Measurements from ENCODE around the gene PMFBP1. TPM values are rescaled to one million over a fixed set of nuclear protein-coding genes. Genes with fewer than 3 reads are reported as not detected.
A peak's percentile ranks its signal among the peaks of the same experiment; 100 is the strongest.

PMFBP1 gene
- polyA plus RNA-seq, 1 donor from 2014 or later = 1.0 TPM

- Histone ChIP-seq H3K4me2 (ENCODE audit: low read length) (no peak overlapping the region), H4K20me1 (ENCODE audit: insufficient read depth) (no peaks in the 10 kb centered on the region), H3K36me3 (ENCODE audit: insufficient read depth, low read length) (no peaks in the 10 kb centered on the region), H3K9ac (ENCODE audit: low read length) (no peak overlapping the region), H2AFZ (ENCODE audit: low read depth, low read length) (no peak overlapping the region), H3K9me3 (ENCODE audit: low read length) (no peaks in the 10 kb centered on the region), H3K27ac (ENCODE audit: low read length) (peak overlapping the region; percentile 37), H3K27me3 (ENCODE audit: insufficient read depth, low read depth, low read length) (no peaks in the 10 kb centered on the region), H3K79me2 (replicated peaks; ENCODE audit: insufficient read depth, low read length) (no peaks in the 10 kb centered on the region), H3K4me3 (ENCODE audit: low read length) (no peak overlapping the region), H3F3A (ENCODE audit: insufficient read depth, low read length, poor library complexity, severe bottlenecking) (no peaks in the 10 kb centered on the region), H3K9me2 (ENCODE audit: insufficient read depth, low read length) (no peaks in the 10 kb centered on the region)
- TF ChIP-seq RAD21 (conservative IDR thresholded peaks at IDR 0.05) (no peak), EP300 (conservative IDR thresholded peaks at IDR 0.05; ENCODE audit: poor library complexity, severe bottlenecking) (peak; percentile 24), SMC3 (conservative IDR thresholded peaks at IDR 0.05; ENCODE audit: poor library complexity) (no peak), EZH2 (IDR thresholded peaks at IDR 0.05; ENCODE audit: borderline replicate concordance, insufficient read depth, low read length, poor library complexity, severe bottlenecking) (no peak)
Observed at GRCh38 chr16:72129976-72130656, 41.8 kb downstream of the PMFBP1 start.

- Histone ChIP-seq H3K9me3 (ENCODE audit: low read length) (no peaks in the 10 kb centered on the region), H3K9ac (ENCODE audit: low read length) (no peak overlapping the region), H3K4me3 (ENCODE audit: low read length) (no peak overlapping the region), H2AFZ (ENCODE audit: low read depth, low read length) (no peak overlapping the region), H3K9me2 (ENCODE audit: insufficient read depth, low read length) (no peaks in the 10 kb centered on the region), H3K4me2 (ENCODE audit: low read length) (no peak overlapping the region), H3F3A (ENCODE audit: insufficient read depth, low read length, poor library complexity, severe bottlenecking) (no peaks in the 10 kb centered on the region), H3K27me3 (ENCODE audit: insufficient read depth, low read depth, low read length) (no peaks in the 10 kb centered on the region), H3K27ac (ENCODE audit: low read length) (no peak overlapping the region), H3K36me3 (ENCODE audit: insufficient read depth, low read length) (no peaks in the 10 kb centered on the region), H3K79me2 (replicated peaks; ENCODE audit: insufficient read depth, low read length) (no peaks in the 10 kb centered on the region), H4K20me1 (ENCODE audit: insufficient read depth) (no peaks in the 10 kb centered on the region)
- no peak for TF ChIP-seq REST (IDR thresholded peaks at IDR 0.05; ENCODE audit: borderline replicate concordance)
- no peak for TF ChIP-seq RAD21 (conservative IDR thresholded peaks at IDR 0.05)
- no peak for TF ChIP-seq EZH2 (IDR thresholded peaks at IDR 0.05; ENCODE audit: borderline replicate concordance, insufficient read depth, low read length, poor library complexity, severe bottlenecking)
- no peak for TF ChIP-seq TAF1 (IDR thresholded peaks at IDR 0.05; ENCODE audit: low read depth)
- TF ChIP-seq CTCF (IDR thresholded peaks at IDR 0.05; ENCODE audit: poor library complexity, severe bottlenecking) = no peak
- TF ChIP-seq EP300 (conservative IDR thresholded peaks at IDR 0.05; ENCODE audit: poor library complexity, severe bottlenecking) = no peak
- no peak for TF ChIP-seq POLR2AphosphoS5 (IDR thresholded peaks at IDR 0.05)
- TF ChIP-seq MXI1 (conservative IDR thresholded peaks at IDR 0.05; ENCODE audit: poor library complexity, severe bottlenecking) = no peak
- no peak for TF ChIP-seq SMC3 (conservative IDR thresholded peaks at IDR 0.05; ENCODE audit: poor library complexity)
Observed at GRCh38 chr16:72128701-72129100, 43.3 kb downstream of the PMFBP1 start.
